Spleen (tissue), 7 donors: ENCODE results near the gene GFM1.

ENCODE experiments used
- POLR2A ChIP-seq, 3 donors: fragments of 450-650 bp; IDR thresholded peaks; one replicate each; pipeline ENCODE4 v1.5.1; 2017; ENCODE audit warnings: antibody characterized with exemption in 3 of 3, mild to moderate bottlenecking in 1 of 3
- TF ChIP-seq, protein P1 (sequence below), 11 experiments: fragments of 200-600 bp in 7 of 11; fragments of 450-650 bp in 4 of 11; sonication (generic) in 4 of 11; IDR thresholded peaks in 8 of 11; conservative IDR thresholded peaks in 3 of 11; 1 replicate in 7 of 11; 2 replicates in 4 of 11; pipeline versions ENCODE4 v1.4.0 to v1.8.0; 2016 to 2021; ENCODE audit warnings: antibody characterized with exemption in 11 of 11, inconsistent platforms in 4 of 11, mild to moderate bottlenecking in 1 of 11
- donor health status: DM: no; HTN: no; CAD: no; lungs with moderate emphysema.
- donor health status: DM: no; HTN: no; CAD: no.
- donor health status: DM: no; HTN: no; CAD: no.

DNA sequence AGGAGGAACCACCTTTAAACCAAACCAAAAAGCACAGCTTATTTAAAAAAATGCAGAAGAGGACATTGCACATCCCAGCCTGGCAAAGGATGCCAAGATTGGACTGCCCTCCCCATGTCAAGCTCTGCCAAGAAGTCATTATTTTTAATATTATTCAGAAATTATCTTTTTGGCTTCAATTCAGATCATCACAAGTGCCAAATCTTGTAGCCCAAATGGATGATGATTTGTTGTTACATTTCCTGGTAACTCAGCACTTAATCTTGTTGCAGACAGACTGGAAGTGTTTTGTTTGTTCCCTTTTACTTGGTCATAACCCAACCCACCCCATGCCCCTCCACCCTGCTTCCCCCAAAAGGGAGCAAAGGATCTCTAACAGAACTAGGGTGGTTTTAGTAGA is 56.2 kb downstream of the GFM1 start:
- TF ChIP-seq, protein P1, sequence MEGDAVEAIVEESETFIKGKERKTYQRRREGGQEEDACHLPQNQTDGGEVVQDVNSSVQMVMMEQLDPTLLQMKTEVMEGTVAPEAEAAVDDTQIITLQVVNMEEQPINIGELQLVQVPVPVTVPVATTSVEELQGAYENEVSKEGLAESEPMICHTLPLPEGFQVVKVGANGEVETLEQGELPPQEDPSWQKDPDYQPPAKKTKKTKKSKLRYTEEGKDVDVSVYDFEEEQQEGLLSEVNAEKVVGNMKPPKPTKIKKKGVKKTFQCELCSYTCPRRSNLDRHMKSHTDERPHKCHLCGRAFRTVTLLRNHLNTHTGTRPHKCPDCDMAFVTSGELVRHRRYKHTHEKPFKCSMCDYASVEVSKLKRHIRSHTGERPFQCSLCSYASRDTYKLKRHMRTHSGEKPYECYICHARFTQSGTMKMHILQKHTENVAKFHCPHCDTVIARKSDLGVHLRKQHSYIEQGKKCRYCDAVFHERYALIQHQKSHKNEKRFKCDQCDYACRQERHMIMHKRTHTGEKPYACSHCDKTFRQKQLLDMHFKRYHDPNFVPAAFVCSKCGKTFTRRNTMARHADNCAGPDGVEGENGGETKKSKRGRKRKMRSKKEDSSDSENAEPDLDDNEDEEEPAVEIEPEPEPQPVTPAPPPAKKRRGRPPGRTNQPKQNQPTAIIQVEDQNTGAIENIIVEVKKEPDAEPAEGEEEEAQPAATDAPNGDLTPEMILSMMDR (IDR thresholded peaks at IDR 0.05 in 8 of 11, conservative IDR thresholded peaks at IDR 0.05 in 3 of 11): no peak
- no peak for TF ChIP-seq POLR2A (IDR thresholded peaks at IDR 0.05)
